Neuronal stem cell (in vitro differentiated cells): Measurements from ENCODE around the gene SORCS2.

Source experiments
- DNase-seq: peaks from one replicate; pipeline ENCODE4 v3.0.0-alpha.2; 2013; ENCODE audit warnings: low spot score
- H2AFZ ChIP-seq: one replicate; pipeline ENCODE4 v1.6.1; 2013; ENCODE audit warnings: mild to moderate bottlenecking, low read length, inconsistent platforms
- H2AK5ac ChIP-seq: 2 replicates; pipeline ENCODE4 v1.6.1; 2013; ENCODE audit warnings: low read depth, mild to moderate bottlenecking, inconsistent platforms, low read length, moderate library complexity, mixed read lengths
- H2BK120ac ChIP-seq: 2 replicates; pipeline ENCODE4 v1.6.1; 2013; ENCODE audit warnings: low read depth, mild to moderate bottlenecking, inconsistent platforms, low read length, moderate library complexity, mixed read lengths
- H2BK12ac ChIP-seq: one replicate; pipeline ENCODE4 v1.6.1; 2013; ENCODE audit warnings: low read length, inconsistent platforms
- H2BK15ac ChIP-seq: 2 replicates; pipeline ENCODE4 v1.6.1; 2013; ENCODE audit warnings: mild to moderate bottlenecking, low read length, inconsistent platforms, mixed read lengths
- H2BK5ac ChIP-seq: one replicate; pipeline ENCODE4 v1.6.1; 2013; ENCODE audit warnings: inconsistent platforms, mild to moderate bottlenecking, low read length, moderate library complexity
- H3K14ac ChIP-seq: one replicate; pipeline ENCODE4 v1.6.1; 2013; ENCODE audit warnings: low read length, inconsistent platforms
- H3K18ac ChIP-seq: 2 replicates; pipeline ENCODE4 v1.6.1; 2013; ENCODE audit warnings: low read length, inconsistent platforms
- H3K23ac ChIP-seq: 2 replicates; pipeline ENCODE4 v1.6.1; 2013; ENCODE audit warnings: low read depth, mild to moderate bottlenecking, mixed read lengths, low read length, inconsistent platforms; ENCODE audit not compliant: poor library complexity
- H3K27ac ChIP-seq: replicated peaks from 3 replicates; pipeline ENCODE4 v1.5.1; 2013; ENCODE audit warnings: low read length, inconsistent platforms
- H3K27me3 ChIP-seq, 3 experiments: 2 replicates each; pipeline ENCODE4 v1.6.1; 2013; ENCODE audit warnings: low read length in 3 of 3, mild to moderate bottlenecking in 2 of 3, inconsistent platforms in 1 of 3, low read depth in 1 of 3, mixed read lengths in 1 of 3, moderate library complexity in 1 of 3; ENCODE audit not compliant: control insufficient read depth in 3 of 3, insufficient read depth in 3 of 3
- H3K36me3 ChIP-seq, 2 donors: replicated peaks in 1 of 2; 2 replicates each; pipeline ENCODE4 v1.6.1; 2013; ENCODE audit warnings: low read length in 2 of 2; ENCODE audit not compliant: control insufficient read depth in 2 of 2, insufficient read depth in 2 of 2
- H3K4ac ChIP-seq: 2 replicates; pipeline ENCODE4 v1.6.1; 2013; ENCODE audit warnings: inconsistent platforms, mild to moderate bottlenecking, low read length, moderate library complexity
- H3K4me1 ChIP-seq, 2 donors: 1 replicate in 1 of 2; 2 replicates in 1 of 2; pipeline ENCODE4 v1.6.1; 2013; ENCODE audit warnings: low read length in 2 of 2, low read depth in 1 of 2; ENCODE audit not compliant: control insufficient read depth in 2 of 2, insufficient read depth in 1 of 2
- H3K4me2 ChIP-seq: one replicate; pipeline ENCODE4 v1.6.1; 2013; ENCODE audit warnings: mild to moderate bottlenecking, low read length, inconsistent platforms; ENCODE audit not compliant: insufficient read depth, poor library complexity, severe bottlenecking
- H3K4me3 ChIP-seq, 2 donors: 2 replicates each; pipeline ENCODE4 v1.5.1; 2013; ENCODE audit warnings: low read length in 2 of 2, mild to moderate bottlenecking in 2 of 2, inconsistent platforms in 1 of 2, moderate library complexity in 1 of 2
- H3K79me1 ChIP-seq: one replicate; pipeline ENCODE4 v1.6.1; 2013; ENCODE audit warnings: low read depth, mild to moderate bottlenecking, inconsistent platforms, low read length, moderate library complexity
- H3K9ac ChIP-seq: one replicate; pipeline ENCODE4 v1.6.1; 2013; ENCODE audit warnings: mild to moderate bottlenecking, low read depth, low read length, inconsistent platforms; ENCODE audit not compliant: poor library complexity
- H3K9me3 ChIP-seq, 2 donors: replicated peaks in 1 of 2; 2 replicates each; pipeline versions ENCODE3 to v1.6.1; 2013; ENCODE audit warnings: low read length in 2 of 2, mild to moderate bottlenecking in 2 of 2, inconsistent platforms in 1 of 2, low read depth in 1 of 2, mixed read lengths in 1 of 2, moderate library complexity in 1 of 2; ENCODE audit not compliant: control insufficient read depth in 2 of 2, insufficient read depth in 1 of 2
- H4K8ac ChIP-seq: one replicate; pipeline ENCODE4 v1.6.1; 2013; ENCODE audit warnings: low read depth, mild to moderate bottlenecking, inconsistent platforms, low read length, moderate library complexity
- H4K91ac ChIP-seq: one replicate; pipeline ENCODE4 v1.6.1; 2013; ENCODE audit warnings: low read length, low read depth, mild to moderate bottlenecking, inconsistent platforms; ENCODE audit not compliant: poor library complexity
- WGBS, 2 donors: extraction: QIAGEN DNeasy Blood & Tissue Kit; methylation state at CpG; one replicate each; pipeline ENCODE4 v1.1.7; 2013; ENCODE audit warnings: missing lambda C conversion rate in 2 of 2, mixed read lengths in 1 of 2; ENCODE audit not compliant: insufficient read length in 2 of 2, insufficient replicate concordance in 1 of 2; ENCODE audit errors: extremely low coverage in 2 of 2; 5-methylcytosine and 5-hydroxymethylcytosine counted together

SORCS2 gene

DNA sequence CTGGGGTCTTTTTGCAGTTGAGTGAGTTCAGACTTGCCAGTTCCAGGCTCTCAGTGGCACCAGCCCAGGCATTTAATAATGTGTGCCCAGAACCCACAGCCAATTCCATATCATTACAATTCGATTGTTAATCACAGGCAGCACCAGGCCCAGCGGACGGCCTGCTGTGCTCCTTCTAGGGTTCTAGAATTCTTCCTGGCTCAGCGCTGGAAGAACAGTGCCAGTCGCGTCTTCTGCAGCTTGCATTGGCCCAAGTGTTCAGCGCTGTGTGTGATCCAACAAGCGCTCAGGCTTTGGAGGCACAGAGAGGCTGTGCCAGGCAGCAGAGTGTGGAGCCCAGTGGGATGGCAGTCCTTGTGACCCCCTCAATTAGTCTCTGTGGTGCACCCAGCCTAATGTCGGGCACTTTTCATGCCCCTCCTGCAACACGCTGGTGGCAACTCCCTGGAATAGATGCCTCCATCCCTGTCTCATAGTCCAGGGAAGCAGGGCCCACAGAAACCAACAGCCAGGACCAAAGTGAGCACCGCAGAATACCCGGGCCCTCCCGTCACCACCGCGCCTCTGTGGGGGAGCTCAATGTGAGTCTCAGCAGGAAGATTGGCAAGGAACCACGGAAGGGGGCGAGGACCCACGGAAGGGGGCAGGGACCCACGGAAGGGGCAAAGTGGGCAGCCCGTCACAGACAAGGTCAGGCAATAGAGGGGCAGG is 554.2 kb downstream of the SORCS2 start:
- H2BK15ac ChIP-seq = peak overlapping the region; percentile 39
- H2AFZ ChIP-seq = no peak overlapping the region
- no peaks in the 10 kb centered on the region for H3K79me1 ChIP-seq
- H3K23ac ChIP-seq = no peak overlapping the region
- no peaks in the 10 kb centered on the region for H3K9me3 ChIP-seq
- H3K14ac ChIP-seq = no peak overlapping the region
- WGBS, 2 donors = no CpG with 5 or more reads among the region's 20 CpGs
- no peaks in the 10 kb centered on the region for H3K36me3 ChIP-seq
- H3K4me3 ChIP-seq = no peak overlapping the region
- H2AK5ac ChIP-seq = no peak overlapping the region
- no peaks in the 10 kb centered on the region for H3K4me1 ChIP-seq
- H3K27ac ChIP-seq = no peak overlapping the region
- H3K18ac ChIP-seq = peak overlapping the region; percentile 28
- no peak for DNase-seq
- peaks cover 0 to 10% (median 0%) of the 10 kb centered on the region in 3 experiments for H3K27me3 ChIP-seq
- no peak overlapping the region for H3K4ac ChIP-seq
- no peak overlapping the region for H4K8ac ChIP-seq
- H3K9ac ChIP-seq = no peak overlapping the region
- H4K91ac ChIP-seq = no peak overlapping the region
- no peak overlapping the region for H2BK5ac ChIP-seq
- no peak overlapping the region for H2BK12ac ChIP-seq
- H2BK120ac ChIP-seq = no peak overlapping the region
- no peak overlapping the region for H3K4me2 ChIP-seq

DNA sequence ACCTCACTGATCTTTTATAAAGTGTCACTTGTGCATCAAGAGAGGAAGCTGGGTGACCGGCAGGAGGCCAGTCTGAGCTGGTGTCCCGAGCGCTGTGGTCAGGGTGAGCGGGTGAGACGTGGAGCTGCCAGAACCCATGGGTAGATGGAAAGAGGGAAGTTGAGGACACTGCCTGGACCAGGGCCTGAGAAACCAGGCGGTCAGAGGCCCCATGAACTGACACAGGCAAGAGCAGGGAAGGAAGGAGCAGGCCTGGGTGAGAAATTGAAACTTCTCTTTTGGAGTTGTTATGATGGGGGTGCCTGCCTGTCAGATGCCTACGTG is 554.7 kb downstream of the SORCS2 start:
- no peak overlapping the region for H3K18ac ChIP-seq
- no peak overlapping the region for H2AK5ac ChIP-seq
- no peak overlapping the region for H2AFZ ChIP-seq
- peaks cover 0 to 14% (median 0%) of the 10 kb centered on the region in 3 experiments for H3K27me3 ChIP-seq
- no peak overlapping the region for H2BK12ac ChIP-seq
- no CpG with 5 or more reads among the region's 7 CpGs for WGBS, 2 donors
- no peaks in the 10 kb centered on the region for H3K9me3 ChIP-seq
- no peak overlapping the region for H3K4me2 ChIP-seq
- H2BK5ac ChIP-seq = no peak overlapping the region
- H4K91ac ChIP-seq = no peak overlapping the region
- no peaks in the 10 kb centered on the region for H3K4me1 ChIP-seq
- no peaks in the 10 kb centered on the region for H3K36me3 ChIP-seq
- H3K4me3 ChIP-seq = no peak overlapping the region
- no peak overlapping the region for H4K8ac ChIP-seq
- no peak overlapping the region for H3K14ac ChIP-seq
- H3K4ac ChIP-seq = no peak overlapping the region
- no peaks in the 10 kb centered on the region for H3K79me1 ChIP-seq
- no peak overlapping the region for H2BK120ac ChIP-seq
- no peak overlapping the region for H3K27ac ChIP-seq
- H3K23ac ChIP-seq = no peak overlapping the region
- no peak for DNase-seq
- no peak overlapping the region for H3K9ac ChIP-seq
- H2BK15ac ChIP-seq = peak overlapping the region; percentile 39

DNA sequence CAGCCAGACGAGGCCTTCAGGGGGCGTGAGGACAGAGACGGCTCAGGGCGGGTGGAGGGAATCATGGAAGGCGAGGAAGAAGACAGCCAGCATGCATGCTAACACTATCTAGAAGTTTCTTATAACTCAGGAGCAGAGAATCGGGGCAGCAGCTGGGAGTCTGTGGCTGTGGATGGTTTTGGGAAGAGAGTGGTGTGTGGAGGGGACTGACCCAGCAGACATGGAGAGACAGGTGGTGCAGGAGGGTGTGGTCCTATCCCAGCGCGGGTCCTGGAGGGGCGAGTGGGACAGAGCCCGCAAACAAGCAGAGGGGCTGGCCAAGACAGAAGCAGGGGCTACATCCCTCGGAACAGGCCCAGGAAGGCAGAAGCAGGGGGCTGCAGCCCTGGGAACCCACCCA is 555.2 kb downstream of the SORCS2 start:
- Histone ChIP-seq H3K23ac (no peak overlapping the region), H3K4me2 (no peak overlapping the region), H3K9me3 (no peaks in the 10 kb centered on the region), H3K36me3 (no peaks in the 10 kb centered on the region), H3K4ac (peak overlapping the region; percentile 54), H3K79me1 (no peaks in the 10 kb centered on the region), H3K27ac (no peak overlapping the region), H4K91ac (no peak overlapping the region), H2BK15ac (peak overlapping the region; percentile 39), H3K4me3 (no peak overlapping the region), H3K4me1 (no peaks in the 10 kb centered on the region), H2BK120ac (no peak overlapping the region), H4K8ac (no peak overlapping the region), H2AK5ac (peak overlapping the region; percentile 13), H2BK12ac (no peak overlapping the region), H3K27me3 (peaks cover 0 to 12% (median 0%) of the 10 kb centered on the region in 3 experiments), H3K18ac (no peak overlapping the region), H2AFZ (no peak overlapping the region), H2BK5ac (no peak overlapping the region), H3K14ac (no peak overlapping the region), H3K9ac (no peak overlapping the region)
- DNase-seq = no peak
- no CpG with 5 or more reads among the region's 11 CpGs for WGBS, 2 donors

DNA sequence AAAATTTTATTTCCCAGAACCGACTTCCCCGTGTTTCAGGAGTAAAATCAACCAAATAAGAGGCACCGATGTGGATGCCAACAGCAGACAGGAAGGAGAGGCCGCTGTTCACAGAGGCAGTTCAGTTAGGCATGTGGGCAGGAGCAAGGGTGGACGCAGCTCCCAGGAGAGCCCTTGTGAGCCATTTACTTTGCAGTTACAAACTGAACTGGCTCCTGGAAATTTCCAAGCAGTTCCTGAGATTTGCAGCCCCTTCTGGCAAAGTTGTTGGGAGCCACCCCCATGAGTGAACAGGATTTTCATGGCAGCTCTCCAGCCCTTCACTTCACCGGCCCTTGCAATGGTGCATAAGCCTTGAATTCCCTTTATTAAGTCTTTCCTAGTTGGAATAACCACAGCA is 558.2 kb downstream of the SORCS2 start:
- H3K79me1 ChIP-seq = no peaks in the 10 kb centered on the region
- no peaks in the 10 kb centered on the region for H3K36me3 ChIP-seq
- no peak overlapping the region for H2BK120ac ChIP-seq
- H2BK5ac ChIP-seq = no peak overlapping the region
- no peak overlapping the region for H2AK5ac ChIP-seq
- WGBS, 2 donors = no CpG with 5 or more reads among the region's 6 CpGs
- H2BK15ac ChIP-seq = no peak overlapping the region
- no peak overlapping the region for H3K4me2 ChIP-seq
- no peak overlapping the region for H3K4me3 ChIP-seq
- H3K23ac ChIP-seq = no peak overlapping the region
- H3K9me3 ChIP-seq = no peaks in the 10 kb centered on the region
- H2AFZ ChIP-seq = no peak overlapping the region
- H3K9ac ChIP-seq = no peak overlapping the region
- H3K4ac ChIP-seq = no peak overlapping the region
- H3K27ac ChIP-seq = no peak overlapping the region
- H3K18ac ChIP-seq = no peak overlapping the region
- H3K4me1 ChIP-seq = no peaks in the 10 kb centered on the region
- no peak for DNase-seq
- no peak overlapping the region for H4K8ac ChIP-seq
- H4K91ac ChIP-seq = no peak overlapping the region
- H2BK12ac ChIP-seq = no peak overlapping the region
- peaks cover 0 to 12% (median 0%) of the 10 kb centered on the region in 3 experiments for H3K27me3 ChIP-seq
- H3K14ac ChIP-seq = no peak overlapping the region
